HepG2 (cell line): ENCODE data around the gene CPO. TPM values are rescaled to one million over a fixed set of nuclear protein-coding genes. Genes with fewer than 3 reads are reported as not detected.

ENCODE experiments used
- ATAC-seq: fragments of 200-7000 bp; cut with Tn5 transposase; 3 replicates; pipeline ENCODE4 v1.9.1; 2020; ENCODE audit warnings: mild to moderate bottlenecking, moderate library complexity
- BruUV-seq: library from RNA; stranded (reverse); fragments of 400-500 nt; replicated peaks from 2 replicates; lab custom pipeline; 2021; lab: Mats Ljungman, UMichigan
- CTCF ChIA-PET: fragments of 300-600 bp; formaldehyde crosslinking; extraction: SDS; loops from one replicate; lab custom pipeline; 2021; ENCODE audit warnings: low total read pairs, inconsistent platforms, low intra/inter-chr PET ratio; lab: Yijun Ruan, JAX
- POLR2A ChIA-PET: fragments of 350-600 bp; sonication (Branson Sonifier 250); formaldehyde crosslinking; loops from one replicate; lab custom pipeline; 2020; ENCODE audit warnings: antibody characterized with exemption, inconsistent platforms; lab: Yijun Ruan, JAX
- DNase-seq: peaks from one replicate; pipeline ENCODE4 v3.0.0-alpha.2; 2015; ENCODE audit warnings: low spot score
- FAIRE-seq: peaks from 3 replicates; lab custom pipeline; 2011; peaks lifted over from hg19 to GRCh38; lab: Jason Lieb, UNC
- H2AFZ ChIP-seq: one replicate; pipeline ENCODE4 v1.6.1; 2011; ENCODE audit warnings: low read length, inconsistent platforms
- H3K27ac ChIP-seq: fragments of 300-600 bp; 3 replicates; pipeline ENCODE4 v1.8.0; 2011; ENCODE audit warnings: mixed run types, mild to moderate bottlenecking, mixed read lengths, low read length, inconsistent platforms; ENCODE audit not compliant: insufficient read depth; ENCODE audit errors: extremely low read length
- H3K27me3 ChIP-seq, 2 experiments: fragments of 200-600 bp in 1 of 2; 2 replicates in 1 of 2; 3 replicates in 1 of 2; pipeline versions ENCODE4 v1.6.0 to v1.8.0; 2011; ENCODE audit warnings: low read length in 2 of 2, mild to moderate bottlenecking in 2 of 2, moderate library complexity in 2 of 2, inconsistent platforms in 1 of 2; ENCODE audit not compliant: insufficient read depth in 2 of 2, control insufficient read depth in 1 of 2
- H3K36me3 ChIP-seq, 2 experiments: fragments of 200-600 bp in 1 of 2; replicated peaks in 1 of 2; 2 replicates in 1 of 2; 3 replicates in 1 of 2; pipeline versions ENCODE4 v1.5.1 to v1.8.0; 2011; ENCODE audit warnings: low read length in 2 of 2, inconsistent platforms in 1 of 2; ENCODE audit not compliant: insufficient read depth in 2 of 2, control insufficient read depth in 1 of 2
- H3K4me1 ChIP-seq: 2 replicates; pipeline ENCODE4 v1.5.1; 2012; ENCODE audit warnings: low read length, inconsistent platforms; ENCODE audit not compliant: insufficient read depth
- H3K4me2 ChIP-seq: 2 replicates; pipeline ENCODE4 v1.6.0; 2011; ENCODE audit warnings: low read depth, low read length, inconsistent platforms
- H3K4me3 ChIP-seq, 3 experiments: fragments of 200-600 bp in 1 of 3; sonication (generic), shearing (Covaris generic) in 1 of 3; replicated peaks in 1 of 3; 2 replicates each; pipeline ENCODE4 v1.5.1; 2011 to 2016; ENCODE audit warnings: low read length in 3 of 3, inconsistent platforms in 2 of 3, low read depth in 2 of 3, mild to moderate bottlenecking in 2 of 3, control low read depth in 1 of 3, mixed read lengths in 1 of 3; ENCODE audit not compliant: insufficient read depth in 1 of 3
- H3K79me2 ChIP-seq: one replicate; pipeline ENCODE4 v1.6.1; 2011; ENCODE audit warnings: low read length, inconsistent platforms; ENCODE audit not compliant: insufficient read depth
- H3K9ac ChIP-seq: 2 replicates; pipeline ENCODE4 v1.6.0; 2011; ENCODE audit warnings: mild to moderate bottlenecking, low read depth, low read length, inconsistent platforms; ENCODE audit not compliant: insufficient read depth
- H3K9me3 ChIP-seq: 2 replicates; pipeline ENCODE4 v1.5.1; 2012; ENCODE audit warnings: mild to moderate bottlenecking, low read length
- H4K20me1 ChIP-seq: 2 replicates; pipeline ENCODE4 v1.6.0; 2011; ENCODE audit warnings: inconsistent platforms, mild to moderate bottlenecking, low read length, moderate library complexity; ENCODE audit not compliant: insufficient read depth
- ETV5 ChIP-seq: IDR thresholded peaks from 2 replicates; pipeline ENCODE4 v1.6.1; 2018; ENCODE audit warnings: missing biosample characterization, missing genetic modification reagents, inconsistent platforms, borderline replicate concordance
- FOXA1 ChIP-seq, 2 experiments: fragments of 450-650 bp in 1 of 2; sonication (generic) in 1 of 2; formaldehyde crosslinking in 1 of 2; IDR thresholded peaks; 2 replicates each; pipeline versions ENCODE4 v1.4.0 to v1.6.1; 2016 to 2020; ENCODE audit warnings: missing genetic modification reagents in 1 of 2
- FOXA3 ChIP-seq: IDR thresholded peaks from 2 replicates; pipeline ENCODE4 v1.6.1; 2016; ENCODE audit warnings: missing genetic modification reagents, missing compliant biosample characterization
- GABPA ChIP-seq, 2 experiments: IDR thresholded peaks; 2 replicates each; pipeline ENCODE4 v1.6.1; 2011 to 2016; ENCODE audit warnings: low read depth in 2 of 2, low read length in 1 of 2, missing biosample characterization in 1 of 2, missing genetic modification characterization in 1 of 2
- HNF4A ChIP-seq: sonication (generic); formaldehyde crosslinking; IDR thresholded peaks from 2 replicates; pipeline ENCODE4 v1.4.0; 2020; ENCODE audit warnings: missing genetic modification reagents
- HNF4G ChIP-seq, 2 experiments: sonication (generic) in 1 of 2; formaldehyde crosslinking in 1 of 2; IDR thresholded peaks; 2 replicates each; pipeline versions ENCODE4 v1.4.0 to v1.6.1; 2011 to 2020; ENCODE audit warnings: borderline replicate concordance in 2 of 2, low read depth in 2 of 2, mild to moderate bottlenecking in 2 of 2, low read length in 1 of 2, missing genetic modification reagents in 1 of 2, moderate library complexity in 1 of 2
- NFYC ChIP-seq: IDR thresholded peaks from 2 replicates; pipeline ENCODE4 v1.6.1; 2016; ENCODE audit warnings: missing genetic modification reagents, missing compliant biosample characterization
- RFX1 ChIP-seq: fragments of 450-650 bp; IDR thresholded peaks from 2 replicates; pipeline ENCODE4 v1.6.1; 2017
- ZNF652 ChIP-seq: IDR thresholded peaks from 2 replicates; pipeline ENCODE4 v1.6.1; 2016; ENCODE audit warnings: low read depth, borderline replicate concordance
- WGBS: methylation state at CpG from one replicate; pipeline ENCODE4 v1.1.6; 2017; ENCODE audit warnings: low lambda C conversion rate; 5-methylcytosine and 5-hydroxymethylcytosine counted together
- in situ Hi-C: cut with HindIII; loops from 2 replicates; pipeline ENCODE4 v1.10.0; 2017; ENCODE audit warnings: low pct_unique_long_range_greater_than_20kb; ENCODE audit not compliant: extremely low pct_ligation_motif_present
- intact Hi-C: fragments of 100-400 bp; cut with micrococcal nuclease; formaldehyde crosslinking; loops from one replicate; pipeline ENCODE4 v1.10.0; 2022; ENCODE audit not compliant: unreplicated experiment
- polyA plus RNA-seq, 8 experiments: library from polyadenylated mRNA; depleted of rRNA in 3 of 8; stranded (reverse) in 7 of 8; unstranded in 1 of 8; fragments of >200 nt; fragmentation: Illumina TruSeq in 4 of 8; extraction: Trizol in 4 of 8; gene quantifications; 2 replicates each; pipeline versions ENCODE4 v1.2.1 to v1.2.3, GENCODE V29; 2011 to 2016; ENCODE audit warnings: low read depth in 4 of 8, missing spikeins in 1 of 8, mixed read lengths in 1 of 8; ENCODE audit not compliant: insufficient read depth in 1 of 8
- total RNA-seq, 5 experiments: library from RNA; depleted of rRNA; stranded (reverse); fragments of >200 nt; fragmentation: Illumina TruSeq; extraction: Trizol; gene quantifications; 2 replicates each; pipeline ENCODE4 v1.2.3, GENCODE V29; 2016; ENCODE audit warnings: low read depth in 1 of 5
- TF ChIP-seq, protein P1 (sequence below): sonication (generic); formaldehyde crosslinking; IDR thresholded peaks from 2 replicates; pipeline ENCODE4 v1.8.0; 2022; ENCODE audit warnings: mild to moderate bottlenecking, missing genetic modification reagents

CPO gene
- total and polyA plus RNA-seq, 2 of the 13 experiments (the other 11 are each of a cell fraction or from before 2014, with no cell fraction given): 0.07 TPM; not detected in 1

DNA sequence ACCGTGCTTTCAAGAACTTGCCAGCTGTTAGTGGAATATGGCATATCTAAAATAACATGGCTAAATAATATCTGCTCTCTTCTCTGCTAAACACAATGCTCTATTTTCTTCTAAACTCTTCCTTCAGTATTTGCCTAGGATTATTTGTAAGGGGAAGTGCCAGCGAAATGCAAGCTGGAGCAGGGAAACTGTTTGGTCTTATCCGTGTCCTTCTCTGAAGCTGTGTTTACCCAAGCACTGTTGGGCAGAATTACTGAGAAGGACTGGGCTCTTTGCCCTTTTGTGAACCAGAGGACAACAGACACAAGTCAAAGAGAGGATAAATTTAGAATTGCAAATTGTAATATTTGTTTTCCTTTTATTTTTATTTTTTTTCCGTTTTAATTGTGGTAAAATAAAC, 23.6 kb downstream of the CPO start:
- Histone ChIP-seq H3K9me3 (no peaks in the 10 kb centered on the region), H3K36me3 (no peaks in the 10 kb centered on the region), H4K20me1 (no peaks in the 10 kb centered on the region), H2AFZ (no peak overlapping the region), H3K79me2 (no peaks in the 10 kb centered on the region), H3K27ac (no peak overlapping the region), H3K4me3 (no peak overlapping the region), H3K4me1 (peaks cover under 1% of the 10 kb centered on the region; the same call in 1 of the 2 replicates), H3K27me3 (no peaks in the 10 kb centered on the region), H3K9ac (no peak overlapping the region), H3K4me2 (0 out of 2 replicates have a peak overlapping the region, but pooled peaks have one; percentile 8)
- WGBS: 3% methylated on average over 4 of the region's 4 CpGs
- ChIA-PET POLR2A (no interaction called here), CTCF (no interaction called here)
- BruUV-seq: no TSS peak
- FAIRE-seq (peak; percentile 47), DNase-seq (no peak), ATAC-seq (peak; percentile 68)
- TF ChIP-seq FOXA1 (IDR thresholded peaks at IDR 0.05): no peak
- TF ChIP-seq FOXA1 (CRISPR knock-in tag; IDR thresholded peaks at IDR 0.05): peak; percentile 52
- no peak for TF ChIP-seq NFYC
- TF ChIP-seq FOXA3 (CRISPR knock-in tag): peak; percentile 23; the same call in 1 of the 2 replicates
- intact Hi-C loops: no loop called here
- in situ Hi-C loops: no loop called here

DNA sequence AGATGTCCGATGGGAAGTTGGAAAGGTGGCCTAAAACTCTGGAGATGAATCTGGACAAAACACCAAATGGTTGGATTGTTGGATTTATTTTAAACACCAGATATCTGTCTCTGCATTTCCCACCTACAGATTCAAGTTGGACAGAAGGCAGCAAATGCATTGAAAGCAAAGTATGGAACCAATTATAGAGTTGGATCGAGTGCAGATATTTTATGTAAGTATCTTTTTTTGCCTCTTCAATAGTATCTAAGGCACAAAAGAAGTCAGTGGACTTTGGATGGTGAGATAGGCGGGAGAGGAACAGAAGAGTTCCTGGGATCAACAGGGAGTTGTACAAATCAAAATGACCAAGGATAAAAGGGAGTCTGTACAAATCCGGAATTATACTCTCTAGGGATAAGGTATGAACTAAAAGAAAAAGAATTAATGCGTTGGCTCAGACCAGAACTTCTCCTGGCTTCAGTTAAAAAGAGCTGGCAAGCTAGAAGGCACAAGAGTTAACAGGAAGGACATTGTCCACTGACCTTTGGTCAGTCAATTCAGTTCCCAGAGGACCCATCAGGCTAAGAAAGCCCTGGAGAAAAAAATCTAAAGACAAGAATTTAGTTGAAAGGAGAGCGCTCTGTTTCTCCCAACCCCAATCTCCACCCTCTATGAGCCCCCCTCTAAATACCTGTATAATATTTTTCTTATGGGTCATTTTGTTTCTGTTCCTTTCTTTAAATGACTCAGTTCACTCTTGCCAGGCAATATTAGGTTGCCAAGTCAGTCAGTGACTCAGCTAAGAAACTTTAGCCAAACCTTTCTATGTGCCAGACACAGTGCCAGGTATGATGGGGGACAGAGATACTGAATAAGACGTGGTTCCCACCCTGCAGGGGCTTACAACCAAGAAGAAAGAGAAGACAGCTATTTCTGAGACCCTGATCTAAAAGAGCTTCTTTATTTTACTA, 29.1 kb downstream of the CPO start:
- intact Hi-C loops: no loop called here
- Histone ChIP-seq H3K4me3 (no peak overlapping the region), H4K20me1 (no peaks in the 10 kb centered on the region), H2AFZ (no peak overlapping the region), H3K36me3 (no peaks in the 10 kb centered on the region), H3K79me2 (no peaks in the 10 kb centered on the region), H3K27me3 (no peaks in the 10 kb centered on the region), H3K9me3 (no peaks in the 10 kb centered on the region), H3K4me2 (no peak overlapping the region), H3K9ac (no peak overlapping the region), H3K27ac (no peak overlapping the region), H3K4me1 (peaks cover 11% of the 10 kb centered on the region; the same call in 1 of the 2 replicates)
- TF ChIP-seq GABPA (IDR thresholded peaks at IDR 0.05; ENCODE audit: low read depth, low read length) (no peak), GABPA (CRISPR knock-in tag; IDR thresholded peaks at IDR 0.05; ENCODE audit: low read depth) (peak; percentile 59; the same call in 1 of the 2 replicates), ZNF652 (CRISPR knock-in tag) (peak; percentile 89), HNF4A (CRISPR knock-in tag) (peak; percentile 29; the same call in 1 of the 2 replicates), ETV5 (CRISPR knock-in tag) (peak; percentile 34; the same call in 1 of the 2 replicates), HNF4G (IDR thresholded peaks at IDR 0.05; ENCODE audit: borderline replicate concordance, low read depth, low read length) (peak; percentile 22; the same call in 1 of the 2 replicates), HNF4G (CRISPR knock-in tag; IDR thresholded peaks at IDR 0.05; ENCODE audit: borderline replicate concordance, low read depth) (no peak), RFX1 (no peak)
- TF ChIP-seq, protein P1, sequence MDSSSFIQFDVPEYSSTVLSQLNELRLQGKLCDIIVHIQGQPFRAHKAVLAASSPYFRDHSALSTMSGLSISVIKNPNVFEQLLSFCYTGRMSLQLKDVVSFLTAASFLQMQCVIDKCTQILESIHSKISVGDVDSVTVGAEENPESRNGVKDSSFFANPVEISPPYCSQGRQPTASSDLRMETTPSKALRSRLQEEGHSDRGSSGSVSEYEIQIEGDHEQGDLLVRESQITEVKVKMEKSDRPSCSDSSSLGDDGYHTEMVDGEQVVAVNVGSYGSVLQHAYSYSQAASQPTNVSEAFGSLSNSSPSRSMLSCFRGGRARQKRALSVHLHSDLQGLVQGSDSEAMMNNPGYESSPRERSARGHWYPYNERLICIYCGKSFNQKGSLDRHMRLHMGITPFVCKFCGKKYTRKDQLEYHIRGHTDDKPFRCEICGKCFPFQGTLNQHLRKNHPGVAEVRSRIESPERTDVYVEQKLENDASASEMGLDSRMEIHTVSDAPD (CRISPR knock-in tag): no peak
- FAIRE-seq (no peak), DNase-seq (no peak), ATAC-seq (no peak; the same call in 2 of the 3 replicates)
- in situ Hi-C loops: no loop called here
- 16% methylated on average over 7 of the region's 7 CpGs for WGBS
- ChIA-PET CTCF (no interaction called here), POLR2A (no interaction called here)
- no TSS peak for BruUV-seq
